GM21423 (cell line): ENCODE data around the gene USP48.

Experiments
- ATAC-seq: cut with Tn5 transposase; IDR thresholded peaks from one replicate; pipeline ENCODE4 v1.9.1; 2021; ENCODE audit warnings: mild to moderate bottlenecking, moderate library complexity; ENCODE audit not compliant: unreplicated experiment

Gene USP48

DNA sequence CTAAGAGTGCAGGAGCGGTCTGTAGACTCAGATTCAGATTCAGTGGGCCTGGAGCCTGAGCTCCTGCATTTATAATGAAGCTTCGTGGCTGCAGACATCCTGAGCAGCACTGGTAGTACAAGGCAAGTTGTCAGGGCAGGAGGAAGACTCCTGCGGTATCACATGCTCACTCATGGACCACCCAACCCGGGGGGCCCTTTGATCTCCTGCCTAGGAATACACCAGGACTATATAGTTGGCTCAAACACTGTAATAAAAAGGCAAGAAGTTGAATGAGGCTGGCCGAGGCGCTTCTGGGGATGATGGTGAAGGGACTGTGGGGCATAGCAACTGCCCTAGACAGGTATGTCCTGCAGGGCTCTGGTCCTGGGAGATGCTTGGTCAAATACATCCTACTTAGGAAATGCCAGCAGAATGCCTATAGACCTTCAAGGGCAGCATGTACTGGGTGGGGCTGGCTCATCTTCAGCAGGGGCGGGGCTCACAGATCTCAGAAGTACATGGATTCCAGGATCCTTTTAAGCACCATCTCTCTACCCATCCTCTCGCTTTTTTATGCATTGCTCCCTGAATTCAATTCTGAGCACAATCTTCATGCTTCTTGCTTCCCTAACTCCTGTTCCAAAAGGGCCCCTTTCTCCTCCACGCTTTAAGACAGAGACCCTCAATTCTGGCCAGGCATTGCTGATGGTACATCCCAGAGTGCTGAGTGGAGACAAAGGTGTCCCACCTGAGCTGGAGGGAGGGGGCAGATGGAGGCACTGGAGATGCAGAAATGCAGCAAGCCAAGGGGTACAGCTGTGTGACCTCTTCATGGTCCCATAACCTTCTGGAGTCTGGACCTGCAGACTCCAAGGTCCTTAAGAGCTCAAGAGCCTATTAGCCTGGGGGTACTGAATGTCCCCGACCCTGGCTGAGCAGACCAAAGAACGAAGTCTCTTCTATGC, 111.7 kb downstream of the USP48 start:
- no peak for ATAC-seq

DNA sequence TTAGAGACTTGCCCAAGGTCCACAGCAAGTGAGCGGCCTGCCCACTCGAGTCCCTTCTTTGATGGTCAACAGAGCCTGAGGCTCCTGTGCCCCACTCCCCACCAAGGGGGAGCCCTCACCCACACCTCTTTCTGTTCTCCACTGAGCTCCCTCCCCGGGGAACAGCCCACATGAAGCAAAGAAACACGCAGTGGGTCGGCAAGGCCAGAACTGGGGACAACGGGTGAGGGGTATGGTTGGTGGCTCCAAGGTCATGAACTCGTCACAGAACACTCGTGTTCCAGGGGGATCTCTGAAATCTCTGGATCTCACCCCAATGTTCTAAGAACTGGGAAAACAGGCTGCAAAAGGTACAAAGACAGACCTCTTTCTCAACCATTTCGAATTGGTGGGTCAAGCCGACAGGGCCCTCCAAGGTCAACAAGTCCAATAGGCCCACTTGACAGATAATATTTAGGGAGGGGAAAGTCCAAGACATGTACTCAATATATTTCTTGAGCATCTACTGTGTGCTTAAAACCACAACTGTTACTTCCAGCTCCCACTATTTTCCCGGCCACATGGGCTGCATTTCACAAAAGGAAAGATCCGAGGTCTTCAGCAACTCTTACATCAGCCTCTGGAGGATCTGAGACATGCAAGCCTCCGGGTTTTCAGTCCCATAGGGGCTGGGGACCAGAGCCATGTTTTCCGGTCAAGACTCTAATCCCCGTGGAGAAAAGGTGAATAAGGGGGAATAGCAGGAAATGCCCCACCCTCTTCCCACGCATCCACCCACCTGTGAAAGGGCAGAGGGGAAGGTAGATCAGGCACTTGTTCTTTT, 112.7 kb downstream of the USP48 start:
- no peak for ATAC-seq

DNA sequence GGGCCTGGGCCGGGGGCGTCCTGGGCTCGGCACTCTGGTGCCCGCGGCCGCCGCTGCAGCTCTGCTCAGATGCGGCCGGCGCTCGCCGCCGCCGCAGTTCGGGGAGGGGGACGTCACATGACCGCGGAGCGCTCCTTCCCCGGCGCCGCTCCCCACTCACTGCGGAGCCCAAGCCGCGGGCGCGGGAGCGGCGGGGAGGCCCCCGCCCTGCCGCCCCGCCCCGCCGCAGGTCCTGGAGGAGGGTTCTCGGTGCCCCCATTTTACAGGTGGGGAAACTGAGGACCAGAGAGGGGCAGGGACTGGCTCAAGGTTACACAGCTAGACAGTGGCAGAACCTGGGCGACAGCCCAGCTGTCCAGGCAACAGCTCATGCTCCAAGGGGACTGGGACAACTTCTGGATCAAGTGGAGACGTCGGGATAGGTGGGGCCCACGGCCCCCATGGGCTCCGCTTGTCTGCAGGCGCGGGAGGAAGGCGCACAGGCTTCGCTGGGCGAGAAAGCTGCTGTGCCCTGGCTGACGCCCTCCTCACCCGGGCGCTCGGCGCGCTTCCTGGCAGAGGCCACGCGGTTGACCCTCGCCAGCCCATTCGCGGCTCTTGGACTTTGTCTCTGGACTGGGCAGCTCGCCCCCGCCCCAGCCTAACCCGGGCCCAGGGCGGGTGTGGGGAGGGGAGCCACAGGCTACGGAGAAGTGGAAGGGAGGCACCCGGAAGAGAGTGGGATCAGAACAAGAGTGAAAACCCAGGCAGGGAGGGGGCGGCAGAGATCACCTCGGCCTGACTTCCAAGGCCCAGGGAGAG, 113.5 kb downstream of the USP48 start, which contains the start of gene RAP1GAP:
Gene RAP1GAP, minus strand, starts transcription at position 100 of the 801 bp plus-strand sequence. CDS start 49,325 bp downstream, outside the sequence.
- ATAC-seq: no peak

DNA sequence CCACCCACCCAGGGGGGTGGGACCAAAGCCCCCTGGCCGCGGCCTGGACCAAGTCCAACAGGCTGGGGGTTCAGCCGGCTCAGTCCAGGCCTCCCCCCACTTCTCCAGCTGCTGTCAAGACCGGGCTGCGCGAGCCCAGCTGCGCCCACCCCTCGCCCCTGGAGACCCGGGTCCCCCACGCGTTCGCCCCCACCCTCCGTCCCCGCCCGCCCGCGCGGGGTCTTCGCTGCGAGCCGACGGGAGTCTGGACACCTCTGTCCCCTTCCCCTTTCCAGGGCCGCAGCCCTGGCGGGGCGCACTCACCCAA, 114.0 kb downstream of the USP48 start:
- no peak for ATAC-seq

DNA sequence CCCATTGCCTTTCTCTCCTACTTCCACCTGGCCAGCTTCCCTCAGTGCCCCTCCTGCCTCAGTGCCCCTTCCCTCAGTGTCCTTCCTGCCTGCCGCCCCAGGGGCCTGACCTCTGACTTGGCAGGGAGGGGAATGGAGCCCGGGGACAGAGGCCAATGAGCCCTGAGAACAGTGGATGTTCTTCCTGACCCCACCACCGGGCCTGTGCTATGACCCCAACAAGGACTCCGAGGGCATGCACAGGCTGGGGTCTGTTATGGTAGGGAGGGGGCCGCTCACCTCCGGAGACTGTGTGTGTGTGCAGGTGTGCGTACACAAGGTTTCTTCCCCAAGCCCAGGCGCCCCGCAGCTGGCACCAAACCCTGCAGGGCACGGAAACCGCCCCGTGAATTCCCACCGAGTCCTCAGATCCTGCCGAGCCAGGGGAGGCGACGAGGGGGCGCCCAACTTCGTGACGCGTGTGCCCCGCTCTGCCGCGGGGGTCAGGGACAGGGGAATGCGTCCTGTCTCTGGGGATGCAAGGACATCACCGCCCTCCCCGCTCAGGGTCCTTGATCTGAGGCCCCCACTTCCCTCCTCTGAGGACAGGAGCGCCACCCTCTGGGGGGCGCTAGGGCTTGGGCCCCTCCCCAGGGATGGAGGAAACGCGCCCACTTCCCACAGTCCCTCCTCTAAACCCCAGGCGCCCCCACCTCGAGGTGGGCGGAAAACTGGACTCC, 114.6 kb downstream of the USP48 start:
- ATAC-seq: no peak

DNA sequence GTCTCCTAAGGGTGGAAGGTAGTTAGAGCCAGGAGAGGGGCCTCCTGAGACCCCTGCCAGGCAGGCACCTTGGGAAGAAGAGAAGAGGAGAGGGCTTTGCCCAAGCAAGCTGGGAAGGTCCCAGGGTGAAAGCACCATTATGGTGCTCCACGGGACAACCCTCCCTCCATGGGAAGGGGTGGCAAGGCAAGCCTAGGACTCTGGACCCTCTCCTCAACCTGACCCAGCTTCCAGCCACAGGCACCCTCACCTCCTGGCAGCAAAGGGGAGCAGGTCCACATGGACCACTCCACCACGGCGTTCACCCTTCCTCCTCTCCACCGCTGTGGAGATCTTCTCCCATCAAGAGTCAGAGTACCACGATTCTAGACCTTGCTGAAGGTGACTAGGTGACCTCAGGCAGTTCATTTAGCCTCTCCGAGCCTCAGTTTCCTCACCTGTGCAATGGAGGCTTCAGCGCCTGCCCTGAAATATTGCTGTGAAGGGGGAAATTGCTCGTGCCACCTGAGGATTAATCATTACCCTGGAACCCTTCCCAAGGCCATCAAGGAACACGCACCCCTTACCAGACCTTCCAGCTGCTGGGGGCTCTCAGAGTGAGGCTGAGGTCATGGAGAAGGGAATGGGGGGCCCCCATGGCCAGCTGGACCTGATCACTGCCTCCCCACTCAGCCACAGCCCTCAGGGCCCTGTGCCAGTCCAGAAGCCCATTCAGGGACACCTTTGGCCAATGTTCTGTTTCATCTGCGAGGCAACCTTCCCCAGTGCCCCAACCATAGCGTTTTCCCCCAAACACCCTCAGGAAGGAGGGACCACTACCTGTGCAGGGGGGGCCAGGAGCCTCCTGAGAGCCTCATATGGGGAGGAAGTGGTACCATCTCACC, 115.4 kb downstream of the USP48 start:
- ATAC-seq: no peak

DNA sequence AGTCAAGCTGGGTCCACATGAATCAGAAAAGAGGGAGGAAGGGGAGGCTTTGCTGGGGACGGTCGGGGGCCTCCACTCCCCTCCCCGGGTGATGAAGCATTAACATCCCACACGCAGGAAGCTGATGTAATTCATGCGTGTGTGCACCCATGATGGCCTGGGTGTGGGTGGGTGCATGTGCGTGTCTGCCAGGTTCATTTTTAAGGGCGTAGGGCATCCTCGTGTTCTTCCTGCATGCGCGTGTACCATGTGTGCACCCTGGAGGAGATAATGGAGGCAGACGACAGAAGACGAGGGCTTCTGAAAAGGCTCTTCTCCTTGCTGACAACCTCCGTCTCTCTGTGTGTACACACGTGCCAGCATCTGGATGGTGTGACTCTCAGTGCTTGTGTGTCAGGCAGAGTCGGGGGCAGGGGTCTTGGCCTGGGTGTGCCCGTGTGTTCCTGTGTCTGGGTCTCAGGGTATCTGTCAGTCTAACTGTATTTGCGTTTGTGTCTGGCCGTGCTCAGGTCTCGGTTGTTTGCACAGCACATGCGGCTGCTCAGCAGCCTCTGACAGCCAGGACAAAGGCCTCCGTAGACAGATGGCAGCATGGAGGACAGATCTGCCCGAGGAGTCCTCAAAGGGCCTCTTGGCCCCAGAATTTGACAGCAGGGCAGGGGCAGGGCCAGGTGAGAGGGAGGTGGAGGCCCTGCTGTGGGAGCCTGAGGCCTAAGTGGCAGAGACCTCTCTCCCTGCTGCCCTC, 116.2 kb downstream of the USP48 start:
- ATAC-seq: no peak

DNA sequence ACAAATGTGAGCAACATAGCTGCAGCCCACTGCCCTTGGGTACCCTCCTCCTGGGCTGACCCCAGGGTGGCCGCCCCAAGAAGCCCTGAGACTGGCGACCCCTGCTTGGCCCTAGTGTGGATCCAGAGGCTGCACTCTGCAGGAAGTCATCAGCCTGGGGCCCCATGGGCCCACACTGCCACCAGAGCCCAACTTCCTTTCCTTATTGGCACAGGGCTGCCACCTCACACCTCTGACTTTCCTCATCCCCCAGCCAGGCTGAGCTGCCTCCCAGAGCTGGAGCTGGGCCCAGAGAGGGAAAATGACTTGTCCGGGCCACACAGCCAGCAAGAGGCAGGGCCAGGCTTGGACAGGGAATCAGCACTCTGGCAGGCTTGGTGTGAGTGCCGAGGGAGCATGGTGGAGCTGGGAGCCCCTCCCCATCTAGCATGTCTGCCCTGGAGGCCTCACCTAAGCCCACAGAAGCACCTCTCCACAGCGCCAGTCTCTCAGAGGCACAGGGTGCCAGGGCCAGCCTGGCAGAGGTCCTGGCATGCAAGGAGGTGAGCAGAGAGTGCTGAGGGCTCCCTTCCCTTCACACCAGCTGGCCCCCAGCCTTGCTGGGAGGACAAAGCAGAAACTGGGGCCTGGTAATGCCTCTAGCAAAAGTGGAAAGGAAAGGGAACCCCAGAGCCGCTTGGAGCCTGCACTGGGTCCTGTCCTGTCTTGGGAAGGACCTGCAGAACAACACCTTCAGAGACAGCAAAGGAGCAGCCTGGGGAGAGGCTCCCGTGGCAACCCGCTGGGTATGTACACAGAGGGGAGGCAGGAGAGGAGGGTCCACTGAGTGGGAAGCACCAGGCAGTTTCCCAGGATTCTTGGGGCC, 117.0 kb downstream of the USP48 start:
- ATAC-seq: no peak

DNA sequence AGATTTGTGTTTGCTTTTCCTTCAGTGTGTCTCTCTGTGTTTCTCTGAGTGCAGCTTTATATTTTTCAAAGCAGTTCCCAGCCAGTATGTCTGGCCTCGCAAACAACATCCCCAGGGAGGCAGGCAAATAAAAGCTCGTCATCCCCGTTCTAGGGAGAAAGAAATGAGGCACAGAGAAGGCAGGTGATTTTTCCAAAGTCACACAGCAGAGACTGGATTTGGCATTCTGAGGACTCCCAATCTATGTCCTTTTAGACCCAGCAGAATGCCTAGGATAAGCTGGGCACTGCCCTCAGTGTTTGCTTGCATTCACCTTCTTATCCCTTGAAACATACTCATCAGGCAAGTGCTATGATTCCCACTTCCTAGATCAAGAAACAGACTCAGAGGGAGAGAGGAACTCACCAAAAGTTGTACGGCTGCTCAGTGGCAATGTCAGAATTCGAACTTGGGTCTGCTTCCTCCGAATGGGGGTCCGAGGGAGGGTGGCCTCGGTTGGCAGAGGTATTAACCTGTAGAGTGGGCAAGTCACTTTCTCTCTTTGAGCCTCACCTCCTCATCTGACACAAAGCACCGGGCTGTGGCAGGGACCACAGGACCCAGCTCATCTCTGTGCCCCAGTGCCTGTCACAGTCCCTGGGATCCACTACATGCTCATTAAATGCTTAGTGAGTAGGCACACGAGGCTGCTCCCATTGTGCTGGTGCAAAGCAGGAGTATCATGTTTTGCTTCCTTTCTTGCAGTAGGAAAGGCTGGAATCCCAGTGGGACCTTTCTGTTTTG, 118.0 kb downstream of the USP48 start:
- ATAC-seq: no peak

DNA sequence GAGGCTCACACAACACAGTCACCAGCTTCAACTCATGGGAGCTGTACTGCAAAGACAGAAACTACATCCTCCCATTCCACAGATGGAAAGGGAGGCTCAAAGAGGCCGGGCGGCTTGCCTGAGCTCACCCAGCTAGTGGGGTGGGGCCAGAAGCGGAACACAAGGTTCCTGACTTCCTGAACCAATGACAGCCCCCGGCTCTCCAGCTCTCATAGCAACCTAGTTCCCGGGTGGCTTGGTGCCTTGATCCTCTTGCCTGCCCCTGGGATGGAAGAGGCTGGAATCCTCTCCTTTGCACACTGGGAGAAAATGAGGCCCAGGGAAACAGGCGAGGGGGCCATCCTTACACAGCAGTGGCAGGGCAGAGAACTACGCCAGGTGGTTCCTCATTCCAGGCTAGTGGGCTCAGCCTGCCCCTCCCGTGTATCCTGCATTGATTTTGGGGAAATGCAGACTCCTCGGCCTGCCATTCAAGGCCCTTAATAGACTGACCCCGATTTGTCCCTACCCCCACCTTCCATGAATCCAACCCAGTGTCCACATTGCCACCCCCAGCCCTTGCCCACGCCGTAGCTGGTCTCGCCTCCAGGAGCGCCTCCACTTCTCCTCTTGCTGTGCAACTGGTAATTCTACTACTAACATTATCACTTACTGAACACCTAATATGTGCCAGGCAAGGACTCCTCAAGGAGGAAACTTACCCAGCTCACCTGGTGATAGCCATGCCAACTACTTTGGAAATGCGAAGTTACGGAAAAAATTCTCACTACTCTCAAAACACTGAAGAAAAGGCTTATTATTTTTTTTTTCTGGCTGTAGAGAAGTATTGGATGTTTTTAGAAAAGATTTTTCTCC, 118.8 kb downstream of the USP48 start:
- no peak for ATAC-seq

DNA sequence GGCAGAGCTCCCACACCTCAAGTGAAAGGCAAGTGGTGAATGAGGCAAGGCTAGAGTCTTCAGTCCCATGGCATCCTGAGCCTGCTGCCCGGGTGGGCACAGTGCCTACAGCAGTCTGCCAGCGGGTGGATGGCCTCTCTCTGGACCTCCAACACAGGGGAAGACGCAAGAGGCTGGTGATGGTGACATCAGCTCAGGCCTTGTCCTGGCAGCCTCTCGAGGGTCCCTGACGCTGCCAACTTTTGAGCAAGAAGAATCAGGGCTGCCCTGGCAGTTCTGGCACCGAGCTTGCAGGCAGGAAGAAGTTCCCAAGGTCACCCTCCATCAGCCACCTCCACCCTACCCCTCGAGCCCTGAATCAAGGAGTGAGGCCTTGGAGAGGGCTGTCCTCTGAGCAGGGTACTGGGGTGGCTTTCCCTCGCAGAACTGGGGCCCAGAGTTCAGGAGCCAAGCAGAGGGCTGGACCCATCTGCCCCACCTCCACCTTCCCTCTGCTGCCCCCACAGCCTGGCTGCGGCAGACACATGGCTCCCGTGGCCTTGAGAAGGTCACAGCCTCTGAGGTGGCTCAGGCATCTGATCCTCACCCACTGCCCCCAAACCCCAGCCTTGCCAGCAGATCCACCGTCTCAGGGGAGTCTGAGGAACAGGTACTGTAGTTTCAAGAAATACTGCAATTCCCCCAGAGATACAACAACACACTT, 119.5 kb downstream of the USP48 start:
- no peak for ATAC-seq

DNA sequence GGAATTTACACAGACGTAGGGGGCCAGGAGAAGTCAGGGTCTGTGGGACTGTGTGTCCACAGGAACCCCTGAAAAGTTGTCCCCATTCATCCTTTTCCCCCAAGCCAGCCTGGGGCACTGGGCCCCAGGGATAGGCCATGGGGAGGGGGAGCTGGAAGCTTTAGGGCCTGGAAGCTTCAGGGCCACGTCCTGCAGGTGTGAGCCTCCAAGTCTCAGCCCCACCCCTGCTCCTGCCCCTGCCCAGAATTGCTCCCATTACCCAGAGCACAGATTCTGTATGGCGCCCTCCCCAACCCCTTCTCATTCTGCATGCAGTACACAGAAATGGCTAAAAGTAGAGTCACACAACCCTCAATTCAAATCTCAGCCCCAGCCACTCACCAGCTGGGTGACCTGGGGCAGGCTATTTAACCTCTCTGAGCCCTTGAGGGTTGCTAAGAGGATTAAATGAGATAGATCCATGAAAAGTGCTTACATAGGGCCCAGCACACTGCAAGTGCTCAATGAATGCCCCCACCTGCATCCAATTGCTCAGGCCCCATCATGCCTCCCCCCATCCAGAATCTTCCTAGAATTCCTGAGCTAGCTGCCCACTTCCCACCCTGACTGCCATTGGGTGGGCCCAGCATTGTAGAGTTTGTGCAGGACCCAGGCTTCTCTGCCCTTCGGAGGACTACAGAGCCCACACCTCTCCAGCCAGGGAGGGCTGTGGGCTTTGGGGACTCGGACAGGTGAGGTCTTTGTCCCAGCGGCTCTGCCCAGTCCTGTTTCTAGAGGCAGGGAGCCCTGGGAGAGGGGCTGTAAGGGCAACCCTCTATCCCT, 120.3 kb downstream of the USP48 start:
- ATAC-seq: no peak

DNA sequence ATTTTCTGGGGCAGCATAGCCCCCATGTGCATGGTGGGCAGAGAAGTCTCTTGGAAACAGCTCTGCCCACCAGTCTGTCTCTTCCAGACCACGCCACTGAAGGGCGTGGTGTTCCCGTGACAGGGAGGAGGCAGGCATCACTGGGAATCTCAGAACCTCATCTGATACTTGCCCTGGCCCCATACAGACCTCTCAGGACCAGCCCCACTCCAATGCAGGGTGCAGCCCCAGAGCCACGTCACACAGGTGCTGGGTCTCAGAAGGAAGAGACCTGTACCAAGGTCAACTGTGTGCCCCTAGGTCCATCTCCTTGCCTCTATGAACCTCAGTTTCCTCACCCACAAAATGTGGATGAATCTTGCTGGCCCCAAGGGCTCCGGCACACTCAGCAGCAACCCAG, 121.1 kb downstream of the USP48 start:
- no peak for ATAC-seq

DNA sequence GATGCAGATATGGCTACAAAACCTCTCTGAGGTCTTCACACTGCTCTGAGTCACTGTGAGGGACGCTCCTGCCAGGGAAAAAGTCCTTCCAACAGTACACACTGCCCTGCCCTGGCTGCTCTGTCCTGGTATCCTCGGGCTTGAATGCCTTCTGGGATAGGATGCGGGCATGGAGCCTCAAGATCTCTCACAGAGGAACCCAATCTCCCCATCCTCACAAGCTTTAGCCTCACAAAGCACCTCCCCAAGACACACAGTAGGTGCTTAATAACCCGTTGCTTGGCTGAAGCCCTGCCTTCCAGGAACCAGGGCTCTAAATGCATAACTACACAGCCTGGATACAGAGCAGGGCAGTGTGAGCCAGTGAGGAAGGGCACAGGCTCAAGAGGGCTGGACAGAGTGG, 123.0 kb downstream of the USP48 start:
- no peak for ATAC-seq
